Kidney (tissue), 14 donors: ENCODE results near the gene TEPSIN. TPM values are rescaled to one million over a fixed set of nuclear protein-coding genes. Genes with fewer than 3 reads are reported as not detected.
A peak's percentile ranks its signal among the peaks of the same experiment; 100 is the strongest.

Experiments used
- DNase-seq, 5 donors: peaks; one replicate each; pipeline ENCODE4 v3.0.0-alpha.2; 2013 to 2020
- FAIRE-seq: peaks from 2 replicates; lab custom pipeline; 2012; peaks lifted over from hg19 to GRCh38; lab: Jason Lieb, UNC
- H3K27ac ChIP-seq, 2 donors: one replicate each; pipeline ENCODE4 v1.7.0; 2013; ENCODE audit warnings: low read depth in 2 of 2, low read length in 2 of 2, inconsistent platforms in 1 of 2
- H3K27me3 ChIP-seq: one replicate; pipeline ENCODE4 v1.7.1; 2013; ENCODE audit warnings: low read length, inconsistent platforms; ENCODE audit not compliant: control insufficient read depth, insufficient read depth
- H3K36me3 ChIP-seq, 3 donors: one replicate each; pipeline versions ENCODE4 v1.7.0 to v1.7.1; 2013; ENCODE audit warnings: low read length in 3 of 3, control low read depth in 1 of 3, inconsistent platforms in 1 of 3; ENCODE audit not compliant: insufficient read depth in 3 of 3, control insufficient read depth in 2 of 3
- H3K4me1 ChIP-seq, 3 donors: one replicate each; pipeline versions ENCODE4 v1.7.0 to v1.7.1; 2013; ENCODE audit warnings: low read length in 3 of 3, inconsistent platforms in 1 of 3, low read depth in 1 of 3; ENCODE audit not compliant: control insufficient read depth in 2 of 3, insufficient read depth in 2 of 3
- H3K4me3 ChIP-seq, 3 donors: one replicate each; pipeline versions ENCODE4 v1.7.0 to v1.8.1; 2013; ENCODE audit warnings: low read length in 3 of 3, control low read depth in 1 of 3, inconsistent platforms in 1 of 3
- H3K9ac ChIP-seq, 3 donors: one replicate each; pipeline versions ENCODE4 v1.7.0 to v1.7.1; 2013; ENCODE audit warnings: low read length in 3 of 3, control low read depth in 1 of 3, inconsistent platforms in 1 of 3
- H3K9me3 ChIP-seq, 3 donors: one replicate each; pipeline versions ENCODE4 v1.7.0 to v1.7.1; 2013; ENCODE audit warnings: low read length in 3 of 3, control low read depth in 1 of 3, inconsistent platforms in 1 of 3; ENCODE audit not compliant: control insufficient read depth in 2 of 3, insufficient read depth in 1 of 3
- CTCF ChIP-seq: IDR thresholded peaks from 3 replicates; pipeline ENCODE4 v1.5.1; 2012; ENCODE audit warnings: mild to moderate bottlenecking, moderate library complexity, borderline replicate concordance; ENCODE audit not compliant: insufficient read depth; ENCODE audit errors: extremely low read depth
- intact Hi-C: fragments of 100-400 bp; cut with DNase I; formaldehyde crosslinking; loops from one replicate; pipeline ENCODE4 v1.11.1; 2022
- polyA plus RNA-seq: library from polyadenylated mRNA; stranded (reverse); fragments of 350-450 nt; fragmentation: Illumina TruSeq; extraction: RNeasy Lipid Tissue Mini Kit (QIAGEN cat#74804); gene quantifications from one replicate; pipeline ENCODE4 v1.2.3, GENCODE V29; 2014; ENCODE audit warnings: low read depth, low replicate concordance; ENCODE audit not compliant: insufficient read depth
- total RNA-seq: library from RNA; stranded (reverse); fragmentation: NEBNext Ultra II Directional; extraction: Animal tissue kit (Norgen Biotek cat#: 25700); gene quantifications from one replicate; pipeline ENCODE4 v1.2.1, GENCODE V29; 2021
- donor health status: control.
- donor health status: control.
- donor health status: control.
- donor health status: control.
- donor health status: control.
- donor health status: DM: yes; HTN: yes; CAD: no.
- donor health status: Normal renal cell carcinoma (clear cell type).

The TEPSIN gene
- total and polyA plus RNA-seq, 2 donors from 2014 or later: 13.9 to 42.8 TPM

GRCh38 chr17:81251709-81252301 lies 12.9 kb upstream of the TEPSIN start:
- peaks cover 0 to 17% (median 12%) of the 10 kb centered on the region in 3 donors for H3K4me1 ChIP-seq
- no peak for TF ChIP-seq CTCF
- no peak for FAIRE-seq
- H3K27ac ChIP-seq: no peak overlapping the region
- H3K9me3 ChIP-seq: no peaks in the 10 kb centered on the region
- no peaks in the 10 kb centered on the region for H3K27me3 ChIP-seq
- H3K4me3 ChIP-seq: no peak overlapping the region
- H3K9ac ChIP-seq: no peak overlapping the region
- peaks cover 0 to 13% (median 4%) of the 10 kb centered on the region in 3 donors for H3K36me3 ChIP-seq
- DNase-seq: peak in 1 of 5 donors; percentile 73
- intact Hi-C loops: loop anchor here (10.0 kb wide), 1 partner anchor 233 kb away; no protein-coding TSS in a partner anchor

- H3K36me3 ChIP-seq: peaks cover 0 to 13% (median 4%) of the 10 kb centered on the region in 3 donors
- no peak overlapping the region for H3K9ac ChIP-seq
- intact Hi-C loops: loop anchor here (10.0 kb wide), 1 partner anchor 234 kb away; no protein-coding TSS in a partner anchor
- peaks cover 0 to 17% (median 7%) of the 10 kb centered on the region in 3 donors for H3K4me1 ChIP-seq
- no peaks in the 10 kb centered on the region for H3K9me3 ChIP-seq
- TF ChIP-seq CTCF: no peak
- peak in 1 of 5 donors; percentile 67 for DNase-seq
- FAIRE-seq: no peak
- no peaks in the 10 kb centered on the region for H3K27me3 ChIP-seq
- H3K4me3 ChIP-seq: no peak overlapping the region
- no peak overlapping the region for H3K27ac ChIP-seq
Observed at GRCh38 chr17:81251094-81251708, 12.3 kb upstream of the TEPSIN start.

- Histone ChIP-seq H3K27me3 (no peaks in the 10 kb centered on the region), H3K9me3 (no peaks in the 10 kb centered on the region), H3K9ac (no peak overlapping the region), H3K36me3 (peaks cover 0 to 13% (median 4%) of the 10 kb centered on the region in 3 donors), H3K4me1 (peaks cover 0 to 16% (median 3%) of the 10 kb centered on the region in 3 donors), H3K27ac (no peak overlapping the region), H3K4me3 (no peak overlapping the region)
- peak in 2 of 5 donors; percentile 36 to 76 for DNase-seq
- FAIRE-seq: no peak
- no peak for TF ChIP-seq CTCF
- intact Hi-C loops: loop anchor here (10.0 kb wide), 1 partner anchor 234 kb away; no protein-coding TSS in a partner anchor
Observed at GRCh38 chr17:81250286-81251093, 11.6 kb upstream of the TEPSIN start.
